ENCODE measurements around the gene MAOB. TPM values are rescaled to one million over a fixed set of nuclear protein-coding genes. Genes with fewer than 3 reads are reported as not detected.
A peak's percentile ranks its signal among the peaks of the same experiment; 100 is the strongest.

MAOB gene
- total and polyA plus RNA-seq, 11 donors: 30.3 to 163 (median 91.5) TPM

DNA sequence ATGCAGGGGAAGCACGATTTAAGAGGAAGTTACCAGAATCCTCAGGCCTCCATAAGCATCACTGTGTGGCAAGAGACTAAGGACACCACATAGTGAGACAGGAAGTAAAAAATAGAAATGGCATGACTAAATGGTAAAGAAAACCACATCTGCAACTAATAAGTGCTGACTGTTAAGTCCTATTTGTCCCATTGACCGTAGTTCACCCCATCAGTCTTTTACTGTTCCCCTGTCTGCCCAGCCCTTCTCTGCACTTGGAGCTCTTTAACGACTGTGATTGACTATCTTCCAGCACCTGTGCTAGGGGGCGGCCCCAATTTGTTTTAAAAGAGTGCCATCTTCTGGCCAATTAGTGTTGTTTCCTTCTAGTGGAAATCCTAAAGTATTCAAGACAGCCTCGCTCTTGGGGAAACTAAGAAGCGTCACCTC, 132.0 kb downstream of the MAOB start:
- H3K27ac ChIP-seq: no peak overlapping the region
- intact Hi-C loops (cut with DNase I): loop anchor here in 9 of 10 donors (1.0 to 10.0 kb wide), 6 partner anchors 189 to 1965 kb away; no protein-coding TSS in a partner anchor
- H3K9me3 ChIP-seq: peaks cover 0 to 9% (median 0%) of the 10 kb centered on the region in 12 donors
- WGBS, 4 donors: 9 to 23% (median 17%) methylated on average over 6 of the region's 6 CpGs
- TF ChIP-seq POLR2A (IDR thresholded peaks at IDR 0.05): no peak
- TF ChIP-seq, protein P1, sequence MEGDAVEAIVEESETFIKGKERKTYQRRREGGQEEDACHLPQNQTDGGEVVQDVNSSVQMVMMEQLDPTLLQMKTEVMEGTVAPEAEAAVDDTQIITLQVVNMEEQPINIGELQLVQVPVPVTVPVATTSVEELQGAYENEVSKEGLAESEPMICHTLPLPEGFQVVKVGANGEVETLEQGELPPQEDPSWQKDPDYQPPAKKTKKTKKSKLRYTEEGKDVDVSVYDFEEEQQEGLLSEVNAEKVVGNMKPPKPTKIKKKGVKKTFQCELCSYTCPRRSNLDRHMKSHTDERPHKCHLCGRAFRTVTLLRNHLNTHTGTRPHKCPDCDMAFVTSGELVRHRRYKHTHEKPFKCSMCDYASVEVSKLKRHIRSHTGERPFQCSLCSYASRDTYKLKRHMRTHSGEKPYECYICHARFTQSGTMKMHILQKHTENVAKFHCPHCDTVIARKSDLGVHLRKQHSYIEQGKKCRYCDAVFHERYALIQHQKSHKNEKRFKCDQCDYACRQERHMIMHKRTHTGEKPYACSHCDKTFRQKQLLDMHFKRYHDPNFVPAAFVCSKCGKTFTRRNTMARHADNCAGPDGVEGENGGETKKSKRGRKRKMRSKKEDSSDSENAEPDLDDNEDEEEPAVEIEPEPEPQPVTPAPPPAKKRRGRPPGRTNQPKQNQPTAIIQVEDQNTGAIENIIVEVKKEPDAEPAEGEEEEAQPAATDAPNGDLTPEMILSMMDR (IDR thresholded peaks at IDR 0.05): peak; percentile 36 to 65 (median 58)
- no peak overlapping the region for H3K4me3 ChIP-seq
- H3K36me3 ChIP-seq: peaks cover 0 to 2% (median 0%) of the 10 kb centered on the region in 9 donors
- peaks cover 0 to 9% (median 0%) of the 10 kb centered on the region in 9 donors for H3K27me3 ChIP-seq
- DNase-seq (peak in 4 of 5 donors; percentile 36 to 44 (median 38)), ATAC-seq (peak; percentile 79 to 88 (median 84))
- H3K4me1 ChIP-seq: peaks cover 0 to 4% (median 0%) of the 10 kb centered on the region in 12 donors

DNA sequence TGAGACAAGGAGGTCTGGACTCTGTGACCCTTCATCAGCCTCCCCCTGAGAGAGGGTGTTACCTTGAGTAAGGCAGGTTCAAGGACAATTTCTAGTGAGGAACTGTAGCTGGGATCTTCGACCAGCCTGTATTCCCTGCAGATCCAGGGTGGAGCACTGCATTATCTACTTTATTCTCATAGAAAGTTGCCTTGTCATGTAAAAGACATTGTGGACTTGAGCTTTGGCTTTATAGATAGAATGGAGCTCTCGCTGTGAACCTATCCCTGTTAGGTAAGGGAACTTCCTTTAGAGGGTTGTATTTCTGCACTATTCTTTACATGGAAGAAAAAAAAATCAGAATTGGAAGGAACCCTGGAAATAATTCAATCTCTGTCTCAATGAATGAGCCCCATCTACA, 134.8 kb downstream of the MAOB start:
- no peak for ATAC-seq
- Histone ChIP-seq H3K27me3 (peaks cover 0 to 6% (median 0%) of the 10 kb centered on the region in 9 donors), H3K4me1 (peaks cover 0 to 8% (median 0%) of the 10 kb centered on the region in 12 donors), H3K9me3 (peaks cover 0 to 9% (median 0%) of the 10 kb centered on the region in 12 donors), H3K4me3 (no peak overlapping the region), H3K36me3 (peaks cover 0 to 19% (median 0%) of the 10 kb centered on the region in 9 donors), H3K27ac (no peak overlapping the region)
- DNase-seq: no peak
- intact Hi-C loops (cut with DNase I): loop anchor here in 4 of 10 donors (5.0 to 10.0 kb wide), 4 partner anchors 90 to 1963 kb away; partner anchors contain the start of gene MAOA (in 3 of the 4)
- WGBS, 4 donors: 67 to 95% (median 84%) methylated on average over 2 of the region's 2 CpGs
- TF ChIP-seq, protein P1 (IDR thresholded peaks at IDR 0.05): no peak
- no peak for TF ChIP-seq POLR2A (IDR thresholded peaks at IDR 0.05)

DNA sequence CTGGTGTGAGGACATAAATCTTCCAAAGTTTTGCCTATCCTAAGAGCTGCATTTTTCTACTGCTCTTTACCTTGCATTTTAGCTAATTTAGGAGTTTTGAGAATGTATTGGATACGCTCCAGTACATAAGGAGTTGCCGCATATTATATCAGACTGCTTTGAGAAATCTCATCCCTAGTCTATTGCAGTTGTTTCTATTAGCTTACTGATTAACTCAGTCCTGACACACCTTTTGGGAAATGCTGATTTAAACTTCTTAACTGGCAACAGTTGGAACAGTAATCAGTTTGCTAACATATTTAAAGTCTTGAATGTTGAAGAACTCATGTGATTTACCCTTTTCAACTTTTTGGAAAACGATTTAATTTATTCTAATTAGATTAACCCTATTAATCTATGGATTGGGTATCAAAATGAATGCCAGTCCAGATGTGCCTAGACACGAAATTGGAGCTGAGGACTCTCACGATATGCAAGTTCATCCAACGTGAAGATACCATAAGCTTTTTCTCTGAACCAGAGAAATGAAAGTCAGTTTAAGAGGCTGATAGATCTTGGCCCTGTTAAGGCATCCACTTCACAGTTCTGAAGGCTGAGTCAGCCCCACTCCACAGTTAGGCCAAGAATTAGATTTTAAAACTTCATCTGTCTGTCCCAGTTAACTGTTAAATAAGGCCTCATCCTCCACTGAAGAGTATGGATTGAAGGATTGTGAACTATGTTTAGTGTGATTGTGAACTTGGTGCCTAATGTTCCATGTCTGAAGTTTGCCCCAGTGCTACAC, 136.1 kb downstream of the MAOB start:
- Histone ChIP-seq H3K27me3 (peaks cover 0 to 9% (median 0%) of the 10 kb centered on the region in 9 donors), H3K4me1 (peaks cover 0 to 19% (median 6%) of the 10 kb centered on the region in 12 donors), H3K4me3 (no peak overlapping the region), H3K27ac (no peak overlapping the region), H3K36me3 (peaks cover 0 to 19% (median 0%) of the 10 kb centered on the region in 9 donors), H3K9me3 (no peaks in the 10 kb centered on the region)
- DNase-seq: no peak
- intact Hi-C loops (cut with DNase I): loop anchor here in 4 of 10 donors (5.0 to 10.0 kb wide), 4 partner anchors 89 to 1961 kb away; partner anchors contain the start of gene MAOA (in 3 of the 4)
- WGBS, 4 donors: 72 to 94% (median 86%) methylated on average over 6 of the region's 6 CpGs
- no peak for ATAC-seq
- TF ChIP-seq, protein P1 (IDR thresholded peaks at IDR 0.05): no peak
- no peak for TF ChIP-seq POLR2A (IDR thresholded peaks at IDR 0.05)

DNA sequence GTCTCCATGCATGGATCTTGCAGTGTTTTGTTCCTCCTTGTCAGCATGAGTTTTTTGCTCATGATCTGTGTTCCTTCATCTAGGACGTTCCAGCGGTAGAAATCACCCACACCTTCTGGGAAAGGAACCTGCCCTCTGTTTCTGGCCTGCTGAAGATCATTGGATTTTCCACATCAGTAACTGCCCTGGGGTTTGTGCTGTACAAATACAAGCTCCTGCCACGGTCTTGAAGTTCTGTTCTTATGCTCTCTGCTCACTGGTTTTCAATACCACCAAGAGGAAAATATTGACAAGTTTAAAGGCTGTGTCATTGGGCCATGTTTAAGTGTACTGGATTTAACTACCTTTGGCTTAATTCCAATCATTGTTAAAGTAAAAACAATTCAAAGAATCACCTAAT, 138.0 kb downstream of the MAOB start:
- ATAC-seq: no peak
- whole genome bisulfite sequencing, 4 donors: 67 to 92% (median 81%) methylated on average over 3 of the region's 3 CpGs
- H3K36me3 ChIP-seq: peaks cover 0 to 19% (median 0%) of the 10 kb centered on the region in 9 donors
- intact Hi-C loops (cut with DNase I): loop anchor here in 4 of 10 donors (5.0 to 10.0 kb wide), 5 partner anchors 87 to 1959 kb away; partner anchors contain the start of gene MAOA (in 2 of the 4)
- TF ChIP-seq POLR2A (IDR thresholded peaks at IDR 0.05): no peak
- TF ChIP-seq, protein P1 (IDR thresholded peaks at IDR 0.05): no peak
- peaks cover 0 to 12% (median 0%) of the 10 kb centered on the region in 9 donors for H3K27me3 ChIP-seq
- H3K4me1 ChIP-seq: peaks cover 0 to 24% (median 8%) of the 10 kb centered on the region in 12 donors
- H3K27ac ChIP-seq: no peak overlapping the region
- no peak overlapping the region for H3K4me3 ChIP-seq
- H3K9me3 ChIP-seq: no peaks in the 10 kb centered on the region
- no peak for DNase-seq

Data from heart left ventricle (tissue), 16 donors.